ENCODE data around the gene PHLDB3.

PHLDB3 gene

GRCh38 chr19:43433689-43434088 is 70.9 kb downstream of the PHLDB3 start:
- Histone ChIP-seq H3K36me3 (replicated peaks) (no peaks in the 10 kb centered on the region), H3K4me3 (no peak overlapping the region)
- in situ Hi-C loops (cut with MboI; ENCODE audit: low sequenced_read_pairs) = loop anchor here (25.0 kb wide), 1 partner anchor 196 kb away; no protein-coding TSS in a partner anchor

GRCh38 chr19:43433358-43433673 is 71.2 kb downstream of the PHLDB3 start:
- no peaks in the 10 kb centered on the region; the same call in 1 of the 2 replicates for H3K9me3 ChIP-seq
- no peaks in the 10 kb centered on the region for H3K36me3 ChIP-seq (replicated peaks)
- no peak for DNase-seq (ENCODE audit: low spot score in 2 of 2)
- no peaks in the 10 kb centered on the region for H3K27me3 ChIP-seq (ENCODE audit: low read depth)
- in situ Hi-C loops (cut with MboI; ENCODE audit: low sequenced_read_pairs) = loop anchor here (25.0 kb wide), 1 partner anchor 196 kb away; no protein-coding TSS in a partner anchor
- no peak overlapping the region for H3K4me3 ChIP-seq
- no peaks in the 10 kb centered on the region for H3K4me1 ChIP-seq

More at GRCh38 chr19:43433689-43434088, 70.9 kb downstream of the PHLDB3 start:
- no peak for DNase-seq (ENCODE audit: low spot score in 2 of 2)
- H3K27me3 ChIP-seq (ENCODE audit: low read depth) = no peaks in the 10 kb centered on the region
- no peaks in the 10 kb centered on the region for H3K4me1 ChIP-seq
- no peaks in the 10 kb centered on the region; the same call in 1 of the 2 replicates for H3K9me3 ChIP-seq

- H3K36me3 ChIP-seq (replicated peaks) = no peaks in the 10 kb centered on the region
- in situ Hi-C loops (cut with MboI; ENCODE audit: low sequenced_read_pairs) = loop anchor here (25.0 kb wide), 1 partner anchor 194 kb away; no protein-coding TSS in a partner anchor
- no peak for DNase-seq (ENCODE audit: low spot score in 2 of 2)
Observed at GRCh38 chr19:43430976-43431375, 73.6 kb downstream of the PHLDB3 start.

GRCh38 chr19:43430142-43430710 is 74.3 kb downstream of the PHLDB3 start:
- H3K4me1 ChIP-seq = peaks cover 7% of the 10 kb centered on the region
- H3K4me3 ChIP-seq = no peak overlapping the region
- H3K36me3 ChIP-seq (replicated peaks) = no peaks in the 10 kb centered on the region
- DNase-seq (ENCODE audit: low spot score in 2 of 2) = peak; percentile 3 to 13
- no peaks in the 10 kb centered on the region; the same call in 1 of the 2 replicates for H3K9me3 ChIP-seq
- in situ Hi-C loops (cut with MboI; ENCODE audit: low sequenced_read_pairs) = loop anchor here (25.0 kb wide), 1 partner anchor 193 kb away; no protein-coding TSS in a partner anchor
- H3K27me3 ChIP-seq (ENCODE audit: low read depth) = no peaks in the 10 kb centered on the region

More at GRCh38 chr19:43430976-43431375, 73.6 kb downstream of the PHLDB3 start:
- Histone ChIP-seq H3K9me3 (no peaks in the 10 kb centered on the region; the same call in 1 of the 2 replicates), H3K4me3 (no peak overlapping the region), H3K4me1 (peaks cover 3% of the 10 kb centered on the region; the same call in 1 of the 2 replicates), H3K27me3 (ENCODE audit: low read depth) (no peaks in the 10 kb centered on the region)

- H3K9me3 ChIP-seq = no peaks in the 10 kb centered on the region; the same call in 1 of the 2 replicates
- H3K4me1 ChIP-seq = peaks cover 7% of the 10 kb centered on the region
- DNase-seq (ENCODE audit: low spot score in 2 of 2) = no peak
- H3K4me3 ChIP-seq = no peak overlapping the region
- no peaks in the 10 kb centered on the region for H3K36me3 ChIP-seq (replicated peaks)
- in situ Hi-C loops (cut with MboI; ENCODE audit: low sequenced_read_pairs) = loop anchor here (25.0 kb wide), 1 partner anchor 192 kb away; no protein-coding TSS in a partner anchor
- H3K27me3 ChIP-seq (ENCODE audit: low read depth) = no peaks in the 10 kb centered on the region
Observed at GRCh38 chr19:43429395-43429794, 75.2 kb downstream of the PHLDB3 start.

- no peaks in the 10 kb centered on the region for H3K9me3 ChIP-seq
- in situ Hi-C loops (cut with MboI; ENCODE audit: low sequenced_read_pairs) = loop anchor here (25.0 kb wide), 1 partner anchor 188 kb away; no protein-coding TSS in a partner anchor
- H3K36me3 ChIP-seq (replicated peaks) = no peaks in the 10 kb centered on the region
- no peak overlapping the region for H3K4me3 ChIP-seq
- peak; percentile 51 to 72 for DNase-seq (ENCODE audit: low spot score in 2 of 2)
- H3K27me3 ChIP-seq (ENCODE audit: low read depth) = no peaks in the 10 kb centered on the region
- peaks cover 7% of the 10 kb centered on the region for H3K4me1 ChIP-seq
Observed at GRCh38 chr19:43425567-43426392, 78.8 kb downstream of the PHLDB3 start.

Measured in HAP-1 (cell line).